HG03432 (cell line): Measurements from ENCODE around the gene CXorf49B.
A peak's percentile ranks its signal among the peaks of the same experiment; 100 is the strongest.
"Not testable (repeated sequence)": the region's sequence is repeated elsewhere in the genome, so short reads cannot be mapped to it uniquely, and the experiment has no call there.

Source experiments
- ATAC-seq: cut with Tn5 transposase; IDR thresholded peaks from one replicate; pipeline ENCODE4 v1.9.1; 2021; ENCODE audit warnings: mild to moderate bottlenecking, moderate library complexity; ENCODE audit not compliant: unreplicated experiment

The CXorf49B gene

DNA sequence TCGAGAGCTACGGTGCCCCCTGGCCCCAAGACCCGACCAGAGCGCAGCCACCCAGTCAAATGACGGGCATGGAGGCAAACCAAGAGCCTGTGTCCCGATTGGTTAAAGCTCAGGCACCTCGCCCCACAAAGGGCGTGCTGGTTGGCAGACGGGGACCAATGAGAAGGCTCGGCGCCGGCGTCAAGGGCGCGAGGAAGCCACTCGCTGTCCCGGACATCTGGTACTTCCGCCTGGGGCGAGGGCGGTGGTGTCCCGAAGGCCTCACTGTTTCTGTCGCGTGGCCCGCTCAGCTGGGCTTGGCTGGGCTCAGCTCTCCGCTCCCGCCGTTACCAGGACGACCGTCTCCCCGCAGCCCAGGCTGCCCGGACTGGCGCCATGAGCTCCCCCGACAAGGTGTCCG, at the start of gene CXorf49B:
Gene CXorf49B (plus strand): TSS at position 301 of the 400 bp plus-strand sequence. CDS start 75 bp downstream, at position 376.
- ATAC-seq, result not testable (repeated sequence)

DNA sequence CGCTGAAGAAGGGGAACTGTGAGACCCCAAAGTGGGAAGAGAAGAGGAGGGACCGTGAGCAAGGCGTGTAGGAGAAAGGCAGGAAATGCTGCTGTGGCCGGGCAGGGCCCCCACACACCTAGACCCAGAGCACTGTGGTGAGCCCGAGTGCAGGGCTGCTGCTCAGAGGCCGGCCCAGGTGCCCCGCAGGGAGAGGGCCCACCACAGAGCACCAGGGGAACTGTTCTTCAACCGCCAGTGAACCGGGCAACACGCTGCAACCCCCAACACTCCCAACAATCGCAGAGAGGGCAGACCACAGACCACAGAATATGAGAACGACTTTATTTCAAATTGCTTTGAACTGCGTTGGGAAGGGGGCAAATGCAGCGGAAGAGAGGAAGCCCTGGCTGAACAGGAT, 49.1 kb upstream of the CXorf49B start:
- not testable (repeated sequence) for ATAC-seq

DNA sequence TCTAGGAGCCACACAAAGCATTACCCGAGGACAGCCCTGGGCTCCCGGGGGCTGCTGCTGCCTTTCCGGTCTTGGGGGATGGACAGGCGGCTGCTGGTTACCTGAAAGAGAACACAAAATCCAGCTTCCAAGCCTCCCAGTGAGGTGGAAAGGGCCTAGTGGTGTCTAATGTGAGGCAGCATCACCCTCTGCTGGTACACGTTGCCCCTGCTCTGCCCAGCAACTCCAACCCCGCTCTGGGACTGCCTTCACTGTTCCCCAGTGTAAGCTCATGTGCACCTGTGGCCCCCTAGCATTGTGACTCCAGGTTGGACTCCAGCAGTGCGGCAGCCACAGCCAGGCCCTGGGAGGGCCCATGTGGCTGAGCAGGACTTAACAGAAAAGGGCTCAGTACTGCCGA, 47.6 kb upstream of the CXorf49B start:
- not testable (repeated sequence) for ATAC-seq

DNA sequence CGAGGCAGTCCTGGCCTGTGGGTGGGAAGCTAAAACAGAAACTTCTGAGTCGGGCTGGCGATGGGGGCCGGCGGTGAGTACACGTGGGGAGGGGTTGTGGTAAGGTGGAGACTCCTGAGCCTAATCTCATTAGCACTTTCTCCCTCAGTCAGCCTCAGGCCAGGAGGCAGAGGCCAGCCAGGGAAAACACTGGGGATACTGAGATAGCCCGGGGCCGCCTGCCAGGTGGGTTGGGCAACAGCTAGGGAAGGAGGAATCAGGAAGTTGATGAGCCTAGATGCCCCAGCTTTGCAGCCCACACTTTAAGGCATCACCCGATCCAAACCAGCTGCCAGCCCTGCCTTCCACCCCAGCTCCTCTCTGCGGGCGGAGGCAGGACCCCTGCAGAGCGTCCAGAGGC, 46.8 kb upstream of the CXorf49B start:
- not testable (repeated sequence) for ATAC-seq

DNA sequence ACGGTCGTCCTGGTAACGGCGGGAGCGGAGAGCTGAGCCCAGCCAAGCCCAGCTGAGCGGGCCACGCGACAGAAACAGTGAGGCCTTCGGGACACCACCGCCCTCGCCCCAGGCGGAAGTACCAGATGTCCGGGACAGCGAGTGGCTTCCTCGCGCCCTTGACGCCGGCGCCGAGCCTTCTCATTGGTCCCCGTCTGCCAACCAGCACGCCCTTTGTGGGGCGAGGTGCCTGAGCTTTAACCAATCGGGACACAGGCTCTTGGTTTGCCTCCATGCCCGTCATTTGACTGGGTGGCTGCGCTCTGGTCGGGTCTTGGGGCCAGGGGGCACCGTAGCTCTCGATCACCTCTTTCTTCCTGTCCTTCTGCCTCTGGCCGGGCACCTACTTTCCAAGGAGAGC, 45.0 kb upstream of the CXorf49B start, which contains the start of gene CXorf49:
Gene CXorf49 (minus strand): TSS at position 101 of the 400 bp plus-strand sequence. CDS start 134 bp downstream, outside the sequence.
- not testable (repeated sequence) for ATAC-seq

DNA sequence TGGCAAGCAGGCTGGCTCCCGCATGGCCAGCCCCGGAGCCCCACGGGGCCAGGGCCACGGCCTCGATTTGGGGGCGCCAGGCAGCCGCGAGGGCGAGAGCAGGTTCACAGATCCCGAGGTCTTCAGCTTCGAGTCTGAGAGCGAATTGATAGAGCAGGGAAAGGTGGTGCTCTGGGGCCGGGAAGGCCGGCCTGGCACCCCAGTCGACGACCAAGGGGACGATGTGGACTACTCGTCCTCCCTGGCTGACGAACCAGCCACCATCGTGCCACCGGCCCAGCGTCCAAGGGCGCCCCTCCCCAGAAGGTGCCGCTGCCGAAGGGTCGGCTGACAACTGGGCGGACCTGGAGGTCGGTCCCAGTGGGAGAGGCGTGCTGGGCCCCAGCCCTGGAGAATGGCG, 44.0 kb upstream of the CXorf49B start:
- not testable (repeated sequence) for ATAC-seq

DNA sequence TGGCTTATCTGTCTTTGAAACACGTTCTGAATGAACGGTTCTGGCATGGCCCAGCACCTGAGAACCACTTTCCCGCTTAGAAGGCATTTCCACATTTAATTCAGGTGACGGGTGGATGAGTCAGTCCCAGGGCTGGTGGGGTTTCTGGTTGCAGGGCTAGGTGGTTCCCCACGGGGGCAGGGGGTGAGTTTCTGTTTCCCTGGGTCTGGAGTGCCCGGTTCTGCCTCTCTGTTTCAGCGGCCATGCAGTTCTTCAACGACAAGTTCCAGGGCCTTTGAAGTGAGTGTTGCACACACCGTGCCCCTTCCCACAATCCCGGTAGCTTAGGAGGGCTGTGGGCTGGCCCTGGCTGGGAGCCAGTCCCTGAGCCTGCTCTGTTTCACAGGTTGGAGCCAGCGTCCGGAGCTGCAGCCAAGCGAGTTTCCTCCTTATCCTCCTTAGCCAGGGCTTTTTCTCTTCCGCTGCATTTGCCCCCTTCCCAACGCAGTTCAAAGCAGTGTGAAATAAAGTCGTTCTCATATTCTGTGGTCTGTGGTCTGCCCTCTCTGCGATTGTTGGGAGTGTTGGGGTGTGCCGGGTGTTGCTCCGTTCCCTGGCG, 42.8 kb upstream of the CXorf49B start:
- not testable (repeated sequence) for ATAC-seq

DNA sequence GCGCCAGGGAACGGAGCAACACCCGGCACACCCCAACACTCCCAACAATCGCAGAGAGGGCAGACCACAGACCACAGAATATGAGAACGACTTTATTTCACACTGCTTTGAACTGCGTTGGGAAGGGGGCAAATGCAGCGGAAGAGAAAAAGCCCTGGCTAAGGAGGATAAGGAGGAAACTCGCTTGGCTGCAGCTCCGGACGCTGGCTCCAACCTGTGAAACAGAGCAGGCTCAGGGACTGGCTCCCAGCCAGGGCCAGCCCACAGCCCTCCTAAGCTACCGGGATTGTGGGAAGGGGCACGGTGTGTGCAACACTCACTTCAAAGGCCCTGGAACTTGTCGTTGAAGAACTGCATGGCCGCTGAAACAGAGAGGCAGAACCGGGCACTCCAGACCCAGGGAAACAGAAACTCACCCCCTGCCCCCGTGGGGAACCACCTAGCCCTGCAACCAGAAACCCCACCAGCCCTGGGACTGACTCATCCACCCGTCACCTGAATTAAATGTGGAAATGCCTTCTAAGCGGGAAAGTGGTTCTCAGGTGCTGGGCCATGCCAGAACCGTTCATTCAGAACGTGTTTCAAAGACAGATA, 2.4 kb upstream of the CXorf49B start:
- not testable (repeated sequence) for ATAC-seq

DNA sequence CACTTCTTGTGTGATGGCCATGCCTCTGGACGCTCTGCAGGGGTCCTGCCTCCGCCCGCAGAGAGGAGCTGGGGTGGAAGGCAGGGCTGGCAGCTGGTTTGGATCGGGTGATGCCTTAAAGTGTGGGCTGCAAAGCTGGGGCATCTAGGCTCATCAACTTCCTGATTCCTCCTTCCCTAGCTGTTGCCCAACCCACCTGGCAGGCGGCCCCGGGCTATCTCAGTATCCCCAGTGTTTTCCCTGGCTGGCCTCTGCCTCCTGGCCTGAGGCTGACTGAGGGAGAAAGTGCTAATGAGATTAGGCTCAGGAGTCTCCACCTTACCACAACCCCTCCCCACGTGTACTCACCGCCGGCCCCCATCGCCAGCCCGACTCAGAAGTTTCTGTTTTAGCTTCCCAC, 1.7 kb downstream of the CXorf49B start:
- not testable (repeated sequence) for ATAC-seq

DNA sequence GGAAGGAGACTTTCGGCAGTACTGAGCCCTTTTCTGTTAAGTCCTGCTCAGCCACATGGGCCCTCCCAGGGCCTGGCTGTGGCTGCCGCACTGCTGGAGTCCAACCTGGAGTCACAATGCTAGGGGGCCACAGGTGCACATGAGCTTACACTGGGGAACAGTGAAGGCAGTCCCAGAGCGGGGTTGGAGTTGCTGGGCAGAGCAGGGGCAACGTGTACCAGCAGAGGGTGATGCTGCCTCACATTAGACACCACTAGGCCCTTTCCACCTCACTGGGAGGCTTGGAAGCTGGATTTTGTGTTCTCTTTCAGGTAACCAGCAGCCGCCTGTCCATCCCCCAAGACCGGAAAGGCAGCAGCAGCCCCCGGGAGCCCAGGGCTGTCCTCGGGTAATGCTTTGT, 2.5 kb downstream of the CXorf49B start:
- not testable (repeated sequence) for ATAC-seq

DNA sequence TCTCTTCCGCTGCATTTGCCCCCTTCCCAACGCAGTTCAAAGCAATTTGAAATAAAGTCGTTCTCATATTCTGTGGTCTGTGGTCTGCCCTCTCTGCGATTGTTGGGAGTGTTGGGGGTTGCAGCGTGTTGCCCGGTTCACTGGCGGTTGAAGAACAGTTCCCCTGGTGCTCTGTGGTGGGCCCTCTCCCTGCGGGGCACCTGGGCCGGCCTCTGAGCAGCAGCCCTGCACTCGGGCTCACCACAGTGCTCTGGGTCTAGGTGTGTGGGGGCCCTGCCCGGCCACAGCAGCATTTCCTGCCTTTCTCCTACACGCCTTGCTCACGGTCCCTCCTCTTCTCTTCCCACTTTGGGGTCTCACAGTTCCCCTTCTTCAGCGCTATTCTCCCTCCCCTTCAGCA, 4.0 kb downstream of the CXorf49B start:
- ATAC-seq, result not testable (repeated sequence)

DNA sequence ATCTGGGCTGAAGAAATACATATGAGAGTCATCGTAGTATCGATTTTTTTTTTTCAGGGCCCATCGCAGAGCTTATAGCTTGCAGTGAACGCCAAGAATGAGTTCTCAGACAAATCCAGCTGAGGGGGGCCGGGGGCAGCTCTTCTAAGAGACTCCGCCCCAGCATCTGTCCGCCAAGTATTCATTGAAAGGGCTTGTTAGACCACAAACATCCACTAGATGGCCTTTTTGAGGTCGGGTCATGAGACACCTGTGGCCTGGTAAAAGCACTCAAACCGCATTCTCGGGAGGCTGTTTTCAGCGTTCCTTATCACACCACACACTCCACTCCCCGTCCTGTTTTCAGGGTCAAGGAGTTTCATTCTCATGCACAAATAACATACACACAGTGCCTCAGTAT, 15.2 kb downstream of the CXorf49B start:
- peak; percentile 72 for ATAC-seq

DNA sequence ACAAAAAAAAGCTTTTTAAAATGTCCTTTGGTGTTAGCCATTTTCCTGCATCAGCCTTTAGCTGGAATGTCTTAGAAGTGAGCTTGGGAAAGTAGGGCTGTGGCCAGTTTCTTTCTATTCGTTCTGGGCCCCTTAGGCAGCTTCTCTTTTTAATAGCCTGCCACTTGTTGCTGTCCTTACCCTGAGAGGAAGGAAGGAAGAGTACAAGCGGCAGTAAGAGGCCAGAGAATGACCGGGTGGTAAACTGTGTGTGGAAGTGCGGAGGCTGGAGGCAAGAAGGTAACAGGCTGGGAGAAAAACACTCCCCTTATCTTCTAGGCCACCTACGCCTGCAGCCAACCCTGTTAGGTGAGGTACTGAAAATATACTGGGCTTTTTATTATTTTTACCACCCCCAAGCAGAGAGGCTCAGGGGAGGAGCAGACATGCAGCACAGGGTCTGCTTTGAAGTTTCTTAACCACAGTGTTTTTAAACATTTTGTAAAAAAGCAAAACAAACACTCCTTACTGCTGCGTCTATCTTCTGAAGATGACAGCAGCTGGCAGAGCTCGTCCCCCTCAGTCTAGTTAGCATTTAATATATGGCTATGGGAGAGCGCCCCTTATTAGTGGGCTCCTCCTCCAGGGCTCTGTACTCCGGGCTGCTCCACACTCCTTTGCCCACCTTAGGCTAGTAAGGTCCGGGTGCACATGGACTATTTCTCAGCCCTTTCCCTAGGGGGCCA, 19.2 kb downstream of the CXorf49B start:
- not testable (repeated sequence) for ATAC-seq

DNA sequence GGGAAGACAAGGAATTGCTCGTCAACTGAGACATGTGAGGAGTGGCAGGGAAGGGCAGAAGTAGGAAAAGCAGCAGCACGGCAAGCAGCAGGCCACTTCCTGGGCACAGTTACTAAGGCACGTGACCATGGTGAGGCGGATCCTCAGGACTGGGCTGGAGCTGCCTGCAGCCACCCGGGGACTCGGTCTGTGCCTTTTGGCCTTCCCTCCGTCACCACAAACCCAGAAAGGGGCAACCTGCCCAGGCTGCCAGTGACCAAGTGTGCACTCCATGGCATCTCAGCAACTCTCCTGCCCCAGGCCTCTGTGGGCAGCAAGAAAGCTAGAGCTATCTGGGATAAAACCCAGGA, 19.8 kb downstream of the CXorf49B start:
- ATAC-seq, result not testable (repeated sequence)

DNA sequence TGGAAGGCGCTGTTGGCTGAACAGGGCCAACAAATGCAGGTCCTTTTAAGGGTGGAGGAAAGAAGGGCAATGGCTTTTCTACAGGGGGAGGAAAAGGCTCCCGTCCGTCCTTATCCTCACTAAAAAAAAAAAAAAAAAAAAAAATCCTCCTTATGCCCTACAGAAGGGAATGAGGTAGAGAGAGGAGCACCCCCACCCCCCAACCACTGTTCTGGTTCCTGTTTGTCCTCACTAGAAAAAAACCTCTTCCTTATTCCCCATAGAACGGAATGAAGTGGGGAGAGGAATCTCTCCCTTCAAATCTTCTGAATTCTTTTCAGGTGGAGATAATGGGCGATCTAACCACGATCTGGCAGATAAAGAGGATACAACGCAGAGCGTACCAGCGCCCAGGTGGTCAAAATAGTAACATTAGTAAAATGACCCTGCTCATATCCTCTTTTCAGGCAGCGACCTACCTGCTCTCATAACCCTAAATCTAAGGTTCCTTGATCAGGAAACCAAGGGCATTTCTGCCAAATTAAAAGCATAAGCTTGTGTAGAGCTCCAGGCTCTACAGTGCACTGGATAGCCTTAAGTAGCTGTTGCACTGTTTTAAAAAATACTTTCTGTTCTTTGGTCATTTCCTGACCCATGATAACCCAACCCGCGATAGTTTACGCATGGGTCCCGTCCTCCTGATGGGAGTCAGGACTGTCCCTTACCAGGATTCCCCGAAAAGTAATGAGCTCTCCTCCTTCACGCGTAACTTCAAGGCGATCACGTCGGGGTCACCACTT, 20.6 kb downstream of the CXorf49B start:
- peak; percentile 50 for ATAC-seq

DNA sequence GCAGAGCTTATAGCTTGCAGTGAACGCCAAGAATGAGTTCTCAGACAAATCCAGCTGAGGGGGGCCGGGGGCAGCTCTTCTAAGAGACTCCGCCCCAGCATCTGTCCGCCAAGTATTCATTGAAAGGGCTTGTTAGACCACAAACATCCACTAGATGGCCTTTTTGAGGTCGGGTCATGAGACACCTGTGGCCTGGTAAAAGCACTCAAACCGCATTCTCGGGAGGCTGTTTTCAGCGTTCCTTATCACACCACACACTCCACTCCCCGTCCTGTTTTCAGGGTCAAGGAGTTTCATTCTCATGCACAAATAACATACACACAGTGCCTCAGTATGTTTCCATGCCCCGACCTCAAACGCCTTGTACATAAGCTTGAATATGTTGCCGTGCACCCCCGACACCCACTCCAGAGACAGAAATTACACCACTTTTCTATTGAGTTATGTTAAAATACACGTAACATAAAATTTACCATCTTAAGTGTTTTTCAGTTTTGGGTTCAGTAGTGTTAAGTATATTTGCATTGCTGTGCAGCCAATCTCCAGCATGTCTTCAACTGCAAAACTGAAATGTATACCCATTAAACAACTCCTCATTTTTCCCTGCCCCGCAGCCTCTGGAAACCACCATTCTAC, 21.3 kb downstream of the CXorf49B start:
- ATAC-seq, result peak; percentile 76

DNA sequence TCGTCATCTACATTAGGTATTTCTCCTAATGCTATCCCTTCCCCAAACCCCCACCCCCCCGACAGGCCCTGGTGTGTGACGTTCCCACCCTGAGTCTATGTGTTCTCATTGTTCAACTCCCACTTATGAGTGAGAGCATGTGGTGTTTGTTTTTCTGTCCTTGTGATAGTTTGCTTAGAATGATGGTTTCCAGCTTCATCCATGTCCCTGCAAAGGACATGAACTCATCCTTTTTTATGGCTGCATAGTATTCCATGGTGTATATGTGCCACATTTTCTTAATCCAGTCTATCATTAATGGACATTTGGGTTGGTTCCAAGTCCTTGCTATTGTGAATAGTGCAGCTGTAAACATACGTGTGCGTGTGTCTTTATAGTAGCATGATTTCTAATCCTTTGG, 43.3 kb downstream of the CXorf49B start:
- ATAC-seq, result not testable (repeated sequence)

DNA sequence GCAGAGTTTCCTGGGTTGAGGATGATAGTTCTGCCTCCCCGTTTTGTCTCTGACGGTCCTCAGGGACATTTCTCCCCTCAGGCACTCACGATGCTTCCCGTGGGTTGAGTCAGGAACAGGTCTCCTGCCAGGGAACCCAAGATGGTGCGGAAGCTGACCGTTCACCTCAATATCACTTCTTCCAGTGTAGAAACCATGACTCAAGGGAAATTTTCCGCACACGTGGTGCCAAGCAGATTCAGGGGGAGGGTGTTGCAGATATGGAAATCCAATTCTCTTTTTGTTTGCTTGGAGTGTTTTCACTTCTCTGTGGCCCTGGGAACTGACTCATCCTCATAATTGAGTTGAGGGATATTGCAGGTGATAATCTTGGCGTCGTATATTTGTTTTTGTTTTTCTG, 46.7 kb downstream of the CXorf49B start:
- no peak for ATAC-seq

DNA sequence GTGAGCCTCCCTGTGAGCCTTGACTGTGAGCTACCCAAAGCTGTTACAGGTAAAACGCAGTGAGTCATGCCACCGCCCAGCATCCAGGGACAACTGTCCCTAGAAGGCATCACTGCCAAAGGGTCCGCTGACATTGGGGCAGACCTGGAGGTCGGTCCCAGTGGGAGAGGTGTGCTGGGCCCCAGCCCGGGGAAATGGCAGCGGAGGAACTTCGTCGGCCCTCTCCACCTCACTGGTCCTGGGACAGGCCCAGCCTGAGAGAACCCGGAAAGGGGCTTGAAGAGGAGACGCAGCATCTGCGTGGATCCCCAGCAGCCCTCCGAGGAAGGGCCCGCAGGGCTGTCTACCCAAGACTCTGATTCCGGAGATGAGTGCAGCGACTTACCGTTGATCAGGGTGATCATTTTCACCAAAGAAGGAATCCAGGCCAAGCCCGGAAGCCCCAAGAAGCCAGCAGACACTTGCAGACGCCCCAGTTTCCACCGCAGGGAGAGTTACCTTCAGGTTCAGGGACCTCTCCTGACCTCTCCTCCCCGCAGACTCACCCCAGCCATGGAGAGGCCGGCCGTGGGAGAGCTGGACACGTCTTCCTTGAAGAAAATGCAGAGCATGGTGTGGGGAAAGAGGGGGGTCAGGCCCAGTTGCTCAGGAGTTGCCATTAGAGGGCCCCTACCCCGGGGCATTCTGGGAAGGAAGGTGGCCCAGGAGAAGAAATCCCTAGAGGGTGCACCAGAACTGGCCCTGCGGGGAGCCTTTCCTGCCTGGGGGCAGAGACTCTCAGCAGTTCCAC, 51.2 kb downstream of the CXorf49B start:
- no peak for ATAC-seq
